Astrocyte of the spinal cord (primary cell): ENCODE data around the gene CD40.

Experiments
- DNase-seq: peaks from one replicate; pipeline ENCODE4 v3.0.0; 2011; ENCODE audit warnings: low read depth, low spot score
- H3K4me3 ChIP-seq: 2 replicates; pipeline ENCODE4 v1.5.1; 2011; ENCODE audit warnings: low read depth, mild to moderate bottlenecking, low read length, moderate library complexity
- CTCF ChIP-seq: IDR thresholded peaks from 2 replicates; pipeline ENCODE4 v1.5.1; 2012; ENCODE audit warnings: low read depth, mild to moderate bottlenecking, low read length, inconsistent platforms
- in situ Hi-C: cut with HindIII; loops from 2 replicates; pipeline ENCODE4 v1.10.0; 2017; ENCODE audit warnings: low sequenced_read_pairs

The CD40 gene

GRCh38 chr20:46158476-46158987 is 40.4 kb downstream of the CD40 start:
- no peak for DNase-seq
- no peak for TF ChIP-seq CTCF
- in situ Hi-C loops = no loop called here
- no peak overlapping the region for H3K4me3 ChIP-seq

- TF ChIP-seq CTCF = no peak
- no peak for DNase-seq
- no peak overlapping the region for H3K4me3 ChIP-seq
- in situ Hi-C loops = no loop called here
These were observed 41.2 kb downstream of the CD40 start for GRCh38 chr20:46159101-46159897.

GRCh38 chr20:46160661-46161060 is 42.5 kb downstream of the CD40 start:
- no peak for TF ChIP-seq CTCF
- no peak overlapping the region for H3K4me3 ChIP-seq
- in situ Hi-C loops = no loop called here
- DNase-seq = no peak

- no peak for DNase-seq
- no peak for TF ChIP-seq CTCF
- in situ Hi-C loops = no loop called here
- no peak overlapping the region for H3K4me3 ChIP-seq
These were observed 43.8 kb downstream of the CD40 start for GRCh38 chr20:46161921-46162320.

- TF ChIP-seq CTCF = no peak
- no peak for DNase-seq
- in situ Hi-C loops = no loop called here
- no peak overlapping the region for H3K4me3 ChIP-seq
These were observed 46.1 kb downstream of the CD40 start for GRCh38 chr20:46164254-46164653.

- no peak for DNase-seq
- no peak overlapping the region for H3K4me3 ChIP-seq
- in situ Hi-C loops = no loop called here
- no peak for TF ChIP-seq CTCF
These were observed 49.0 kb downstream of the CD40 start for GRCh38 chr20:46167080-46167479.
